AG04450 (cell line): Measurements from ENCODE around the gene DDX51. TPM values are rescaled to one million over a fixed set of nuclear protein-coding genes. Genes with fewer than 3 reads are reported as not detected.
"Not testable (repeated sequence)": the region's sequence is repeated elsewhere in the genome, so short reads cannot be mapped to it uniquely, and the experiment has no call there.

ENCODE experiments used
- CTCF ChIA-PET: fragments of 300-600, 350-600 bp; formaldehyde crosslinking; extraction: SDS; loops from one replicate; lab custom pipeline; 2022; ENCODE audit warnings: antibody characterized with exemption, inconsistent platforms; lab: Charles Lee
- POLR2A ChIA-PET: fragments of 350-600 bp; formaldehyde crosslinking; extraction: SDS; loops from one replicate; lab custom pipeline; 2021; ENCODE audit warnings: antibody characterized with exemption, inconsistent platforms; lab: Yijun Ruan, JAX
- DNase-seq: peaks from one replicate; pipeline ENCODE4 v3.0.0-alpha.2; 2011; ENCODE audit warnings: low read depth, low spot score
- H3K27ac ChIP-seq: one replicate; pipeline ENCODE4 v1.5.1; 2012; ENCODE audit warnings: low read depth, low read length, control low read depth
- H3K27me3 ChIP-seq: one replicate; pipeline ENCODE4 v1.6.0; 2012; ENCODE audit warnings: low read length; ENCODE audit not compliant: control insufficient read depth, insufficient read depth
- H3K4me3 ChIP-seq: 2 replicates; pipeline ENCODE4 v1.5.1; 2011; ENCODE audit warnings: mild to moderate bottlenecking, low read depth, low read length, control low read depth
- H3K9me3 ChIP-seq: 2 replicates; pipeline ENCODE4 v1.5.1; 2012; ENCODE audit warnings: low read length; ENCODE audit not compliant: control insufficient read depth, insufficient read depth
- CTCF ChIP-seq: IDR thresholded peaks from 2 replicates; pipeline ENCODE4 v1.5.1; 2011; ENCODE audit warnings: low read depth, low read length, control low read depth, inconsistent platforms
- polyA plus RNA-seq: library from polyadenylated mRNA; depleted of rRNA; stranded (reverse); fragments of >200 nt; gene quantifications from 2 replicates; pipeline ENCODE4 v1.2.3, GENCODE V29; 2011

The DDX51 gene
- polyA plus RNA-seq, 1 experiment = 4.5 TPM

GRCh38 chr12:132137483-132138125 is 6.5 kb downstream of the DDX51 start:
- H3K9me3 ChIP-seq = peaks cover 10% of the 10 kb centered on the region; the same call in 1 of the 2 replicates
- TF ChIP-seq CTCF = no peak
- ChIA-PET CTCF (no interaction called here), POLR2A (no interaction called here)
- no peak for DNase-seq
- H3K27ac ChIP-seq = no peak overlapping the region
- H3K4me3 ChIP-seq = no peak overlapping the region
- H3K27me3 ChIP-seq = no peaks in the 10 kb centered on the region

GRCh38 chr12:132136226-132136625 is 7.9 kb downstream of the DDX51 start:
- H3K4me3 ChIP-seq, H3K27ac ChIP-seq, CTCF ChIA-PET, H3K27me3 ChIP-seq, POLR2A ChIA-PET, DNase-seq, H3K9me3 ChIP-seq: not testable (repeated sequence)

- peaks cover 11% of the 10 kb centered on the region; the same call in 1 of the 2 replicates for H3K9me3 ChIP-seq
- H3K4me3 ChIP-seq, POLR2A ChIA-PET, DNase-seq, CTCF ChIA-PET, H3K27me3 ChIP-seq, H3K27ac ChIP-seq: not testable (repeated sequence)
These were observed 9.4 kb downstream of the DDX51 start for GRCh38 chr12:132134653-132135183.

- ChIA-PET POLR2A (no interaction called here), CTCF (interaction anchor here (0.7 kb wide), 1 partner anchor 9 kb away, joined by 4 read pairs; no protein-coding TSS in a partner anchor)
- no peaks in the 10 kb centered on the region for H3K27me3 ChIP-seq
- DNase-seq = no peak
- H3K27ac ChIP-seq = no peak overlapping the region
- no peak overlapping the region for H3K4me3 ChIP-seq
- peaks cover 11% of the 10 kb centered on the region; the same call in 1 of the 2 replicates for H3K9me3 ChIP-seq
- TF ChIP-seq CTCF = no peak
These were observed 10.0 kb downstream of the DDX51 start for GRCh38 chr12:132133952-132134652.

- Histone ChIP-seq H3K27ac (no peak overlapping the region), H3K27me3 (no peaks in the 10 kb centered on the region), H3K9me3 (peaks cover 11% of the 10 kb centered on the region; the same call in 1 of the 2 replicates), H3K4me3 (no peak overlapping the region)
- ChIA-PET POLR2A (no interaction called here), CTCF (interaction anchor here (0.7 kb wide), 1 partner anchor 10 kb away, joined by 4 read pairs; no protein-coding TSS in a partner anchor)
- no peak for DNase-seq
- TF ChIP-seq CTCF = no peak
These were observed 11.3 kb downstream of the DDX51 start for GRCh38 chr12:132132609-132133430.
